Suprapubic skin (tissue), 3 donors: ENCODE data around the gene RPL36.

Experiments used
- CTCF ChIP-seq, 2 donors: fragments of 200-600 bp in 1 of 2; fragments of 450-650 bp in 1 of 2; sonication (generic) in 1 of 2; IDR thresholded peaks; one replicate each; pipeline ENCODE4 v1.5.1; 2016 to 2019; ENCODE audit warnings: antibody characterized with exemption in 2 of 2, mild to moderate bottlenecking in 1 of 2, moderate library complexity in 1 of 2
- POLR2AphosphoS5 ChIP-seq, 3 donors: sonication (generic); formaldehyde crosslinking; IDR thresholded peaks; one replicate each; pipeline ENCODE4 v1.6.1; 2017; ENCODE audit warnings: antibody characterized with exemption in 3 of 3

GRCh38 chr19:5711025-5711424 is 20.9 kb downstream of the RPL36 start:
- TF ChIP-seq POLR2AphosphoS5 (IDR thresholded peaks at IDR 0.05) (no peak), CTCF (IDR thresholded peaks at IDR 0.05) (no peak)
